NCI-H524 (cell line): ENCODE measurements around the gene RAB11FIP3.
"Not testable (repeated sequence)": the region's sequence is repeated elsewhere in the genome, so short reads cannot be mapped to it uniquely, and the experiment has no call there.

ENCODE experiments used
- DNase-seq, 2 experiments: peaks; one replicate each; lab custom pipeline; 2025; lab: John Stamatoyannopoulos, UW

Gene RAB11FIP3

GRCh38 chr16:392450-393030 lies 32.9 kb upstream of the RAB11FIP3 start:
- DNase-seq, result no peak

- DNase-seq, result no peak
These were observed 29.2 kb upstream of the RAB11FIP3 start for GRCh38 chr16:396199-396598.

DNA sequence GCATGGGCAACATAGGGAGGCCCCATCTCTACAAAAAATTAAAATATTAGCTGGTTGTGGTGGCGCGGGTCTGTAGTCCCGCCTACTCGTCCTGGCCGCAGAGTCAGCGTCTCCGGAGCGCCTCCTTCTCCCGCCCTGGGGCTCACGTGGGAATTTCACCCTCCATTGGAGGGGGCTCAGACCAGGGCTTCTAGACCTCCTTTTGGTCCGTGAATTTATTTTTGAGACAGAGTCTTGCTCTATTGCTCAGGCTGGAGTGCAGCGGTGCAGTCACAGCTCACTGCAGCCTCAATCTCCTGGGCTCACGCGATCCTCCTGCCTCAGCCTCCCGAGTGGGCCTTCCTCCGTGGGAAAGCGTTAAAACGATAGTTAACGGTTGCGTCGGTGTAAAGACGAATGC lies 28.8 kb upstream of the RAB11FIP3 start:
- DNase-seq, result peak; percentile 18 to 44

GRCh38 chr16:397135-397661 lies 28.3 kb upstream of the RAB11FIP3 start, which contains the start of gene NME4:
TSS of gene NME4 (plus strand) at chr16:397199. CDS start at chr16:397223, 24 bp downstream.
- DNase-seq, result peak in 1 of 2 experiments; percentile 25

DNA sequence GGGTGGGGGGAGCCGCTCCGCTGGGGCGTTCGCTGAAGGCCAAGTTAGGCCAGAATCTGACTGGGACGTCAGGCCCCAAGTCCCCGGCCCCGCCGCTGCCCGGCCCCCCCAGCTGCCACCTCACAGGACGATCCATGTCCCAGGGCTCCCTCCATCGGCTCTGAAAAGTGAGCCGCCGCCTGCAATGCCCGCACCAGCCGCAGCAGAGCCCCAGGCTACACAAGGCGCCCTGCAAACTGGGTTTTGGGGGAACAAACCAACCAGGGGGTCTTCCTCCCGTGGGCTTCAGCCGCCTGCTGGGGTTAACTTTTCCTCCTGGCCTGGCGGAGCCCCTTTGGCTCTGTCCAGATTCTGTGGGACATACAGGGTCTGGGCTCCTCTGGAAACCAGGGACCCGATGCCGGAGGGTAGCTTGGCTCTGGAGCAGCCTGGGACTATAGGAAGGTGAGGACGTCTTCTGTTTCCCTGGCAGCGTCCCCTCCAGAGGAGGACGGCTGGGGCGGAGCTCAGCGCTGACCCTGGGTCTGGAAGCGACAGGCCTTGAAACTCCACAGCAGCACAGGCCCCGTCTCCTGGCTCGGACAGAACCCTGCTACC lies 27.6 kb upstream of the RAB11FIP3 start:
- DNase-seq, result peak in 1 of 2 experiments; percentile 17

GRCh38 chr16:398561-399339 lies 26.7 kb upstream of the RAB11FIP3 start:
- no peak for DNase-seq

DNA sequence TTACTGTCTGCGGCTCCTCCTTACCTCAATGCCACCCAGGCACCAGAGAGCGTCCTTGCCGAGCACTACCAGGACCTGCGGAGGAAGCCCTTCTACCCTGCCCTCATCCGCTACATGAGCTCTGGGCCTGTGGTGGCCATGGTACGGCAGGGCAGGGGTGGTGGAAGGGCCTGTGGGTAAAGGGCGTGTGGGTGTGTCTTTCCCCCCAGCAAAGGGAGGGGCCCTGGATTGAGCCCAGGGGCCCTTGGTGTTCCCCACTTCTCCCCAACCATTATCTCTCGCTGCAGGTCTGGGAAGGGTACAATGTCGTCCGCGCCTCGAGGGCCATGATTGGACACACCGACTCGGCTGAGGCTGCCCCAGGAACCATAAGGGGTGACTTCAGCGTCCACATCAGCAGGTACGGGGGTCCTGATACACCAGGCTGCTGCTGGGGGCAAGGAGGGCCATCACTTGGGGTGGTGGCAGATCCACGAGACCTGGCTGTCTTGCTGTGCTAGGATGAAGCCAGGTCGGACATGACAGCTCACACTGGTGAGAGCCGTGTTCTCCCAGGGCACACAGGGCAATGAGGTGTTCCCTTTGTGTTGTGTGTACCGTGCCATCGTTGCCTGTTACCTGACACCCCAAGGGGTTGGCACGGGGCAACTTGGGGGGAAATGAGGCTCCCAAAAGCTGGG lies 26.0 kb upstream of the RAB11FIP3 start:
- DNase-seq, result no peak

GRCh38 chr16:400061-400591 lies 25.3 kb upstream of the RAB11FIP3 start:
- peak in 1 of 2 experiments; percentile 42 for DNase-seq

- DNase-seq, result peak; percentile 82 to 89
These were observed 23.7 kb upstream of the RAB11FIP3 start, which contains the start of gene DECR2 for GRCh38 chr16:401468-402348. TSS of gene DECR2 (plus strand) at chr16:401885. CDS start at chr16:401964, 79 bp downstream.

DNA sequence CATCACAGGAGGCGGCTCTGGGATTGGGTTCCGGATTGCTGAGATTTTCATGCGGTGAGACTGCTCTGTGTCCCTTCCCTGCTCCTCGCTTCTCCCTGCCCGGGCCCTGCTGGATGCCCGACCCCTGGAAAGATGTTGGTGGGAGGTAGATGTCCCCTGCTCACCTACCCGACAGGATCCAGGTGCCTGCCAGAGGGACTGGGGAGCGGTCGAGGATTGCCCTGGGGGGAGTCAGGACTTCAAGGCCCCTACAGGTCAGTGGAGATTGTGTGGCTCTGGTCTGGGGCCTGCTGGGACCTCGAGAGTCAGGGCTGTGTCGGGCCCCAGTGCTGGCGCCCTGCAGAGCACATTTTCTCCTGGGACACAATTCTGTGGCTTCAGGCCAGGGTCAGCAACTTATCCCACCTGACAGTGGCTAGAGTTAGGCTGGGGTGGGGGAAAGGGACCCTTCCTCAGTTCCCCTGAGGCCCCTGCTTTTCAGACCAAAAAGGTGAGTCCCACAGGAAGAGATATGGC lies 20.4 kb upstream of the RAB11FIP3 start:
- no peak for DNase-seq

- no peak for DNase-seq
These were observed 19.6 kb upstream of the RAB11FIP3 start for GRCh38 chr16:405548-406506.

DNA sequence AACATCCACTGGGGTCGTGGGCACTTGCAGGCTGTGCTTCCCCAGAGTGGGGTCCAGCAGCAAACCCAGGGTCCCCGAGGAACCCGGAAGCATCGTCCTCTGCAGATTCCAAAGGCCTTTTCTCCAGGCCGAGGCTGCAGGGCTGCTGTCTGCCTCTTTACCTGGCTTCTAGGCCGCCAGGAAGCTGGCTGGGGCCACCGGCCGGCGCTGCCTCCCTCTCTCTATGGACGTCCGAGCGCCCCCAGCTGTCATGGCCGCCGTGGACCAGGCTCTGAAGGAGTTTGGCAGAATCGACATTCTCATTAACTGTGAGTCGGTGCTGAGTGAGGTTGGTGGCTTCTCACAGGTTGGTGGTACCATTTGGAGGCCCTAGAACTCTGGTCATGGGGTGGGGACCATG lies 18.2 kb upstream of the RAB11FIP3 start:
- DNase-seq, result no peak

DNA sequence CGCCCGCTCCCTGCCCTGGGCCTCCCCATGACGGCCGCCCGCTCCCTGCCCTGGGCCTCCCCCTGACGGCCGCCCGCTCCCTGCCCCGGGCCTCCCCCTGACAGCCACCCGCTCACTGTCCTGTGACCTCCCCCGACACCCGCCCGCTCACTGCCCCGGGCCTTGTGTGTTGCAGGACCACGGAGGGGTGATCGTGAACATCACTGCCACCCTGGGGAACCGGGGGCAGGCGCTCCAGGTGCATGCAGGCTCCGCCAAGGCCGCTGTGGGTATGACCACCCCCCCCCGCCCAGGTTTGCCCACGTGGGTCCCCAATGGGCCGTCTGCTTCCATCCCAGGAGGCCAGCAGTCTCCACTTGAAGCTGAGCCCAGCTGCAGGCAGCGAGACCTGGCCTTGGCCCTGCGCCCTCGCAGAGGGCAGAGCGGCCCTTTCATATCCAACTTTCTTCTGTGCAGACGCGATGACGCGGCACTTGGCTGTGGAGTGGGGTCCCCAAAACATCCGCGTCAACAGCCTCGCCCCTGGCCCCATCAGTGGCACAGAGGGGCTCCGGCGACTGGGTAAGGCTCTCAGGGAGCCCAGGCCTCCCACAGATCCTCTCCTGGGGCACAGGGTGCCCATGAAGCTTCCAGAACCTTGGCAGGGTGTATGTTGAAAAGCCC lies 14.8 kb upstream of the RAB11FIP3 start:
- no peak for DNase-seq

GRCh38 chr16:411576-412265 lies 13.7 kb upstream of the RAB11FIP3 start:
- no peak for DNase-seq

GRCh38 chr16:414395-415169 lies 10.9 kb upstream of the RAB11FIP3 start:
- no peak for DNase-seq

DNA sequence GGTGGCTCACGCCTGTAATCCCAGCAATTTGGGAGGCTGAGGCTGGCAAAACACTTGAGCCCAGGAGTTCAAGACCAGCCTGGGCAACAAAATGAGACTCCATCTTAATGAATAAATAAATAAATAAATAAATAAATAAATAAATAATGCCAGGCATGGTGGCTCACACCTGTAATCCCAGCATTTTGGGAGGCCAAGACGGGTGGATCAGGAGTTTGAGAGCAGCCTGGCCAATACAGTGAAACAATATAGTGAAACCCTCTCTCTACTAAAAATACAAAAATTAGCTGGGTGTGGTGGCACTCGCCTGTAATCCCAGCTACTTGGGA lies 10.3 kb upstream of the RAB11FIP3 start:
- not testable (repeated sequence) for DNase-seq

GRCh38 chr16:422179-422578 lies 3.3 kb upstream of the RAB11FIP3 start:
- DNase-seq, result not testable (repeated sequence)
